Endodermal cell (in vitro differentiated cells): ENCODE data around the gene RGS3. TPM values are rescaled to one million over a fixed set of nuclear protein-coding genes. Genes with fewer than 3 reads are reported as not detected.

Experiments used
- DNase-seq: peaks from one replicate; pipeline ENCODE4 v3.0.0-alpha.2; 2017
- H3K27ac ChIP-seq: 2 replicates; pipeline ENCODE4 v1.5.1; 2013; ENCODE audit warnings: mild to moderate bottlenecking, low read depth, low read length, moderate library complexity
- H3K27me3 ChIP-seq: 2 replicates; pipeline ENCODE4 v1.6.1; 2013; ENCODE audit warnings: mild to moderate bottlenecking, low read length, moderate library complexity; ENCODE audit not compliant: insufficient read depth, control insufficient read depth, poor library complexity, severe bottlenecking
- H3K36me3 ChIP-seq: 2 replicates; pipeline ENCODE4 v1.7.0; 2013; ENCODE audit warnings: mild to moderate bottlenecking, low read length, moderate library complexity; ENCODE audit not compliant: control insufficient read depth, insufficient read depth
- H3K4me1 ChIP-seq: one replicate; pipeline ENCODE4 v1.7.0; 2013; ENCODE audit warnings: low read length; ENCODE audit not compliant: control insufficient read depth, insufficient read depth
- H3K4me3 ChIP-seq: 2 replicates; pipeline ENCODE4 v1.5.1; 2013; ENCODE audit warnings: mild to moderate bottlenecking, low read length, moderate library complexity
- H3K9ac ChIP-seq: 2 replicates; pipeline ENCODE4 v1.6.1; 2013; ENCODE audit warnings: mild to moderate bottlenecking, low read length, moderate library complexity; ENCODE audit not compliant: poor library complexity, severe bottlenecking; ENCODE audit errors: extremely low read depth
- H3K9me3 ChIP-seq: 2 replicates; pipeline ENCODE4 v1.6.1; 2013; ENCODE audit warnings: mild to moderate bottlenecking, low read length, moderate library complexity; ENCODE audit not compliant: control insufficient read depth
- H3K27ac Mint-ChIP-seq: 2 replicates; pipeline ENCODE4 v1.8.0; 2020; ENCODE audit warnings: mixed read lengths
- H3K27me3 Mint-ChIP-seq: 2 replicates; pipeline ENCODE4 v1.8.0; 2021; ENCODE audit warnings: mild to moderate bottlenecking, mixed read lengths; ENCODE audit not compliant: insufficient read depth
- H3K36me3 Mint-ChIP-seq: 2 replicates; pipeline ENCODE4 v1.8.0; 2020; ENCODE audit warnings: low read depth, mixed read lengths
- H3K4me1 Mint-ChIP-seq: 2 replicates; pipeline ENCODE4 v1.8.0; 2020; ENCODE audit warnings: mixed read lengths
- H3K4me3 Mint-ChIP-seq: 2 replicates; pipeline ENCODE4 v1.8.0; 2020; ENCODE audit warnings: mild to moderate bottlenecking, moderate library complexity, mixed read lengths
- H3K9me3 Mint-ChIP-seq: 2 replicates; pipeline ENCODE4 v1.8.0; 2020; ENCODE audit warnings: mild to moderate bottlenecking, mixed read lengths
- CTCF ChIP-seq: fragments of 200-600 bp; sonication (generic); conservative IDR thresholded peaks from 2 replicates; pipeline ENCODE4 v1.5.0; 2021; ENCODE audit warnings: antibody characterized with exemption, mild to moderate bottlenecking
- WGBS, 2 experiments: methylation state at CpG; one replicate each; pipeline versions ENCODE4 v1.1.5 to v1.1.7; 2013; ENCODE audit warnings: missing lambda C conversion rate in 2 of 2, mixed read lengths in 1 of 2; ENCODE audit not compliant: insufficient coverage in 1 of 2, insufficient read length in 1 of 2; 5-methylcytosine and 5-hydroxymethylcytosine counted together
- total RNA-seq, 2 donors: library from RNA; stranded (reverse); fragmentation: NEBNext Ultra II Directional in 1 of 2; extraction: Animal tissue kit (Norgen Biotek cat#: 25700) in 1 of 2; gene quantifications; 2 replicates in 1 of 2; 3 replicates in 1 of 2; pipeline ENCODE4 v1.2.1, GENCODE V29; 2021

Gene RGS3
- total RNA-seq, 2 donors from 2014 or later, result 20.7 to 40.3 TPM

GRCh38 chr9:113522419-113522818 lies 58.9 kb downstream of the RGS3 start:
- no peak overlapping the region for H3K9ac ChIP-seq
- WGBS, 2 experiments, result 88 to 90% methylated on average over 1 of the region's 1 CpG
- H3K27ac Mint-ChIP-seq, result no peak overlapping the region
- H3K36me3 Mint-ChIP-seq, result no peaks in the 10 kb centered on the region
- H3K9me3 ChIP-seq, result no peaks in the 10 kb centered on the region
- no peaks in the 10 kb centered on the region for H3K4me1 ChIP-seq
- H3K4me1 Mint-ChIP-seq, result no peaks in the 10 kb centered on the region
- no peaks in the 10 kb centered on the region for H3K27me3 ChIP-seq
- no peaks in the 10 kb centered on the region for H3K36me3 ChIP-seq
- H3K9me3 Mint-ChIP-seq, result no peaks in the 10 kb centered on the region
- no peak for DNase-seq
- no peak for TF ChIP-seq CTCF
- H3K4me3 ChIP-seq, result no peak overlapping the region
- no peaks in the 10 kb centered on the region for H3K27me3 Mint-ChIP-seq
- no peak overlapping the region for H3K27ac ChIP-seq
- H3K4me3 Mint-ChIP-seq, result no peak overlapping the region

GRCh38 chr9:113522858-113523257 lies 59.3 kb downstream of the RGS3 start:
- no peak for DNase-seq
- Mint-ChIP-seq H3K9me3 (no peaks in the 10 kb centered on the region), H3K27ac (no peak overlapping the region), H3K36me3 (no peaks in the 10 kb centered on the region), H3K4me1 (no peaks in the 10 kb centered on the region), H3K27me3 (no peaks in the 10 kb centered on the region), H3K4me3 (no peak overlapping the region)
- Histone ChIP-seq H3K36me3 (no peaks in the 10 kb centered on the region), H3K27ac (no peak overlapping the region), H3K4me3 (no peak overlapping the region), H3K9me3 (no peaks in the 10 kb centered on the region), H3K4me1 (no peaks in the 10 kb centered on the region), H3K27me3 (no peaks in the 10 kb centered on the region), H3K9ac (no peak overlapping the region)
- no peak for TF ChIP-seq CTCF
- 95 to 100% methylated on average over 1 to 8 of the region's 8 CpGs for WGBS, 2 experiments

GRCh38 chr9:113523421-113524141 lies 60.1 kb downstream of the RGS3 start:
- Histone ChIP-seq H3K9me3 (no peaks in the 10 kb centered on the region), H3K4me1 (no peaks in the 10 kb centered on the region), H3K36me3 (no peaks in the 10 kb centered on the region), H3K4me3 (no peak overlapping the region), H3K27me3 (no peaks in the 10 kb centered on the region), H3K27ac (no peak overlapping the region), H3K9ac (no peak overlapping the region)
- TF ChIP-seq CTCF, result no peak
- Mint-ChIP-seq H3K4me3 (no peak overlapping the region), H3K36me3 (no peaks in the 10 kb centered on the region), H3K4me1 (no peaks in the 10 kb centered on the region), H3K27me3 (no peaks in the 10 kb centered on the region), H3K9me3 (no peaks in the 10 kb centered on the region), H3K27ac (no peak overlapping the region)
- no peak for DNase-seq
- 84 to 90% methylated on average over 9 to 19 of the region's 19 CpGs for WGBS, 2 experiments
